Endothelial cell of umbilical vein (primary cell): ENCODE results near the gene RECQL5. TPM values are rescaled to one million over a fixed set of nuclear protein-coding genes. Genes with fewer than 3 reads are reported as not detected.

Source experiments
- BruUV-seq: library from RNA; stranded (reverse); fragments of 400-500 nt; replicated peaks from 2 replicates; lab custom pipeline; 2021; lab: Mats Ljungman, UMichigan
- CTCF ChIA-PET: fragments of 300-600, 350-600 bp; sonication (Branson Sonifier 250); formaldehyde crosslinking; loops from one replicate; lab custom pipeline; 2021; ENCODE audit warnings: antibody characterized with exemption, inconsistent platforms; lab: Charles Lee
- POLR2A ChIA-PET: fragments of 300-600, 350-600 bp; sonication (Branson Sonifier 250); formaldehyde crosslinking; loops from one replicate; lab custom pipeline; 2021; ENCODE audit warnings: antibody characterized with exemption, inconsistent platforms; lab: Charles Lee
- DNase-seq: peaks from one replicate; pipeline ENCODE4 v3.0.0-alpha.2; 2011; ENCODE audit warnings: low read depth, low spot score
- FAIRE-seq: peaks from 2 replicates; lab custom pipeline; 2011; peaks lifted over from hg19 to GRCh38; lab: Jason Lieb, UNC
- H2AFZ ChIP-seq: 2 replicates; pipeline ENCODE4 v1.6.0; 2012; ENCODE audit warnings: low read depth, low read length, control low read depth, inconsistent platforms
- H3K27ac ChIP-seq: 2 replicates; pipeline ENCODE4 v1.5.1; 2011; ENCODE audit warnings: low read depth, mild to moderate bottlenecking, control low read depth, low read length, moderate library complexity; ENCODE audit not compliant: insufficient read depth
- H3K27me3 ChIP-seq, 2 experiments: 2 replicates each; pipeline versions ENCODE4 v1.6.0 to v1.6.1; 2011; ENCODE audit warnings: low read length in 2 of 2, mixed read lengths in 1 of 2; ENCODE audit not compliant: control insufficient read depth in 2 of 2, insufficient read depth in 2 of 2
- H3K36me3 ChIP-seq, 2 experiments: 2 replicates in 1 of 2; 3 replicates in 1 of 2; pipeline ENCODE4 v1.5.1; 2011; ENCODE audit warnings: low read length in 2 of 2, mild to moderate bottlenecking in 1 of 2, moderate library complexity in 1 of 2; ENCODE audit not compliant: control insufficient read depth in 2 of 2, insufficient read depth in 2 of 2; ENCODE audit errors: extremely low read depth in 1 of 2
- H3K4me1 ChIP-seq: 3 replicates; pipeline ENCODE4 v1.5.1; 2011; ENCODE audit warnings: mild to moderate bottlenecking, low read length; ENCODE audit not compliant: control insufficient read depth, insufficient read depth; ENCODE audit errors: extremely low read depth
- H3K4me2 ChIP-seq: 2 replicates; pipeline ENCODE4 v1.6.1; 2011; ENCODE audit warnings: low read length, control low read depth, mixed read lengths; ENCODE audit not compliant: insufficient read depth
- H3K4me3 ChIP-seq, 3 experiments: fragments of 200-600 bp in 1 of 3; sonication (generic), shearing (Covaris generic) in 1 of 3; replicated peaks in 1 of 3; 2 replicates each; pipeline ENCODE4 v1.5.1; 2011 to 2016; ENCODE audit warnings: control low read depth in 3 of 3, low read length in 3 of 3, mild to moderate bottlenecking in 2 of 3, inconsistent platforms in 1 of 3, low read depth in 1 of 3, moderate library complexity in 1 of 3; ENCODE audit not compliant: insufficient read depth in 1 of 3
- H3K79me2 ChIP-seq: 2 replicates; pipeline ENCODE4 v1.6.0; 2012; ENCODE audit warnings: low read length, inconsistent platforms; ENCODE audit not compliant: control insufficient read depth, insufficient read depth
- H3K9ac ChIP-seq: replicated peaks from 2 replicates; pipeline ENCODE3; 2011; ENCODE audit warnings: low read length, control low read depth; ENCODE audit not compliant: insufficient read depth; ENCODE audit errors: extremely low read depth
- H3K9me1 ChIP-seq: replicated peaks from 3 replicates; pipeline ENCODE4 v1.6.0; 2011; ENCODE audit warnings: mild to moderate bottlenecking, low read length; ENCODE audit not compliant: control insufficient read depth, insufficient read depth; ENCODE audit errors: extremely low read depth
- H3K9me3 ChIP-seq: replicated peaks from 2 replicates; pipeline ENCODE4 v1.5.1; 2012; ENCODE audit warnings: low read length, inconsistent platforms; ENCODE audit not compliant: control insufficient read depth, insufficient read depth
- H4K20me1 ChIP-seq: replicated peaks from 2 replicates; pipeline ENCODE3; 2011; ENCODE audit warnings: mild to moderate bottlenecking, low read length; ENCODE audit not compliant: control insufficient read depth, insufficient read depth; ENCODE audit errors: extremely low read depth
- CTCF ChIP-seq, 2 donors: IDR thresholded peaks; 1 replicate in 1 of 2; 2 replicates in 1 of 2; pipeline ENCODE4 v1.5.1; 2011; ENCODE audit warnings: low read length in 2 of 2, mild to moderate bottlenecking in 2 of 2, moderate library complexity in 2 of 2, control low read depth in 1 of 2, inconsistent platforms in 1 of 2, low read depth in 1 of 2; ENCODE audit not compliant: insufficient read depth in 1 of 2; ENCODE audit errors: extremely low read depth in 1 of 2
- EZH2 ChIP-seq: IDR thresholded peaks from 2 replicates; pipeline ENCODE4 v1.6.1; 2012; ENCODE audit warnings: borderline replicate concordance, low read depth, mild to moderate bottlenecking, moderate library complexity, low read length, inconsistent platforms; ENCODE audit not compliant: severe bottlenecking
- FOS ChIP-seq: IDR thresholded peaks from 2 replicates; pipeline ENCODE4 v1.6.1; 2011; ENCODE audit warnings: mild to moderate bottlenecking, low read length, moderate library complexity, borderline replicate concordance; ENCODE audit not compliant: insufficient read depth
- GATA2 ChIP-seq: IDR thresholded peaks from 2 replicates; pipeline ENCODE4 v1.7.0; 2011; ENCODE audit warnings: low read depth, mild to moderate bottlenecking, moderate library complexity, mixed read lengths, low read length; ENCODE audit not compliant: insufficient read length, insufficient read depth
- JUN ChIP-seq: IDR thresholded peaks from 2 replicates; pipeline ENCODE4 v1.6.1; 2011; ENCODE audit warnings: borderline replicate concordance, low read depth; ENCODE audit not compliant: insufficient read length, insufficient read depth
- MAX ChIP-seq: IDR thresholded peaks from 2 replicates; pipeline ENCODE4 v1.6.1; 2011; ENCODE audit not compliant: insufficient read depth, insufficient read length
- MYC ChIP-seq: IDR thresholded peaks from one replicate; pipeline ENCODE4 v1.6.1; 2011; ENCODE audit warnings: mild to moderate bottlenecking, low read depth, low read length
- POLR2A ChIP-seq: IDR thresholded peaks from 2 replicates; pipeline ENCODE4 v1.6.1; 2012; ENCODE audit warnings: low read depth, mild to moderate bottlenecking, control low read depth, low read length
- POLR2AphosphoS5 ChIP-seq: IDR thresholded peaks from 2 replicates; pipeline ENCODE4 v1.6.1; 2012; ENCODE audit warnings: low read depth, mild to moderate bottlenecking, control low read depth, low read length, moderate library complexity; ENCODE audit not compliant: insufficient read depth
- dilution Hi-C: fragments of 300-500 bp; cut with MboI; formaldehyde crosslinking; loops from one replicate; pipeline ENCODE4 v1.15.0; 2019; ENCODE audit warnings: low sequenced_read_pairs; ENCODE audit not compliant: extremely low pct_ligation_motif_present
- intact Hi-C: fragments of 100-400 bp; cut with micrococcal nuclease; formaldehyde crosslinking; loops from one replicate; pipeline ENCODE4 v1.10.0; 2022
- polyA plus RNA-seq, 4 experiments: library from polyadenylated mRNA; depleted of rRNA in 3 of 4; stranded (reverse) in 3 of 4; unstranded in 1 of 4; fragments of >200 nt; gene quantifications; 2 replicates each; pipeline versions ENCODE4 v1.2.1 to v1.2.3, GENCODE V29; 2011 to 2012; ENCODE audit warnings: missing spikeins in 1 of 4
- total RNA-seq: library from RNA; stranded (reverse); gene quantifications from 2 replicates; pipeline ENCODE4 v1.2.3, GENCODE V29; 2021

The RECQL5 gene
- total and polyA plus RNA-seq, 2 donors (not counting 3 experiments of a cell fraction or from before 2014, with no cell fraction given) = 21.3 to 30.7 TPM

GRCh38 chr17:75639327-75639726, 27.6 kb downstream of the RECQL5 start:
- Histone ChIP-seq H3K27me3 (no peaks in the 10 kb centered on the region), H3K36me3 (peaks cover 0 to 3% of the 10 kb centered on the region in 2 experiments), H3K79me2 (no peaks in the 10 kb centered on the region), H4K20me1 (no peaks in the 10 kb centered on the region), H2AFZ (no peak overlapping the region), H3K4me2 (no peak overlapping the region), H3K9me3 (no peaks in the 10 kb centered on the region), H3K9me1 (no peaks in the 10 kb centered on the region), H3K4me3 (no peak overlapping the region), H3K4me1 (no peaks in the 10 kb centered on the region), H3K9ac (no peak overlapping the region), H3K27ac (no peak overlapping the region)
- CTCF ChIA-PET = interaction anchor here (1.1 to 1.7 kb wide), 2 partner anchors 40 to 108 kb away, joined by 4 read pairs; no protein-coding TSS in a partner anchor
- dilution Hi-C loops (no loop called here), intact Hi-C loops (no loop called here)
- TF ChIP-seq JUN (no peak), FOS (no peak)
- POLR2A ChIA-PET = no interaction called here
- FAIRE-seq = no peak
- no TSS peak for BruUV-seq
- no peak for DNase-seq

GRCh38 chr17:75638893-75639292, 28.1 kb downstream of the RECQL5 start:
- dilution Hi-C loops = no loop called here
- Histone ChIP-seq H3K4me3 (no peak overlapping the region), H3K9ac (no peak overlapping the region), H3K9me3 (no peaks in the 10 kb centered on the region), H3K79me2 (no peaks in the 10 kb centered on the region), H3K27me3 (no peaks in the 10 kb centered on the region), H3K4me1 (peaks cover 3% of the 10 kb centered on the region), H3K4me2 (no peak overlapping the region), H3K9me1 (no peaks in the 10 kb centered on the region), H3K36me3 (peaks cover 0 to 3% of the 10 kb centered on the region in 2 experiments), H2AFZ (no peak overlapping the region), H3K27ac (no peak overlapping the region), H4K20me1 (no peaks in the 10 kb centered on the region)
- FAIRE-seq (no peak), DNase-seq (no peak)
- intact Hi-C loops = no loop called here
- POLR2A ChIA-PET = no interaction called here
- CTCF ChIA-PET = interaction anchor here (1.1 to 6.8 kb wide), 3 partner anchors 11 to 109 kb away, joined by 4 to 446 read pairs (median 4); a partner anchor contains a TSS
- BruUV-seq = no TSS peak
- TF ChIP-seq POLR2A (no peak), EZH2 (no peak), MYC (no peak), MAX (no peak), POLR2AphosphoS5 (no peak), FOS (no peak), CTCF (IDR thresholded peaks at IDR 0.05; ENCODE audit: extremely low read depth in 1 of 2, insufficient read depth in 1 of 2, low read depth in 1 of 2, low read length in 2 of 2) (no peak), JUN (no peak), GATA2 (no peak)
